H9 (cell line): Measurements from ENCODE around the gene MTMR12. TPM values are rescaled to one million over a fixed set of nuclear protein-coding genes. Genes with fewer than 3 reads are reported as not detected.

Experiments used
- DNase-seq: peaks from one replicate; pipeline ENCODE4 v3.0.0-alpha.2; 2017
- H2AFZ ChIP-seq: one replicate; pipeline ENCODE4 v1.6.1; 2013; ENCODE audit warnings: mild to moderate bottlenecking, low read length, control low read depth, moderate library complexity
- H2AK5ac ChIP-seq: 2 replicates; pipeline ENCODE4 v1.6.1; 2013; ENCODE audit warnings: low read length, control low read depth, mixed read lengths; ENCODE audit not compliant: insufficient read length
- H2BK120ac ChIP-seq: one replicate; pipeline ENCODE4 v1.6.1; 2013; ENCODE audit warnings: low read depth, mild to moderate bottlenecking, low read length, control low read depth, inconsistent platforms; ENCODE audit not compliant: poor library complexity, severe bottlenecking
- H2BK12ac ChIP-seq: 2 replicates; pipeline ENCODE4 v1.6.1; 2013; ENCODE audit warnings: low read length, control low read depth, mixed read lengths, low read depth; ENCODE audit not compliant: insufficient read length
- H2BK15ac ChIP-seq: 2 replicates; pipeline ENCODE4 v1.6.1; 2013; ENCODE audit warnings: low read depth, low read length, control low read depth
- H2BK20ac ChIP-seq: one replicate; pipeline ENCODE4 v1.6.1; 2013; ENCODE audit warnings: low read depth, mild to moderate bottlenecking, low read length, control low read depth, inconsistent platforms; ENCODE audit not compliant: poor library complexity, severe bottlenecking
- H2BK5ac ChIP-seq: 2 replicates; pipeline ENCODE4 v1.6.1; 2013; ENCODE audit warnings: low read length, control low read depth, mixed read lengths; ENCODE audit not compliant: insufficient read length
- H3K14ac ChIP-seq: 2 replicates; pipeline ENCODE4 v1.6.1; 2013; ENCODE audit warnings: low read length, control low read depth; ENCODE audit not compliant: insufficient read depth
- H3K18ac ChIP-seq: 2 replicates; pipeline ENCODE4 v1.6.1; 2013; ENCODE audit warnings: low read depth, mild to moderate bottlenecking, mixed read lengths, low read length, control low read depth; ENCODE audit not compliant: insufficient read length
- H3K23ac ChIP-seq: 2 replicates; pipeline ENCODE4 v1.6.1; 2013; ENCODE audit warnings: low read length, control low read depth, mixed read lengths, low read depth; ENCODE audit not compliant: insufficient read length
- H3K23me2 ChIP-seq: 2 replicates; pipeline ENCODE4 v1.6.1; 2013; ENCODE audit warnings: low read depth, mild to moderate bottlenecking, mixed read lengths, low read length, control low read depth; ENCODE audit not compliant: insufficient read length, poor library complexity, severe bottlenecking
- H3K27ac ChIP-seq: 2 replicates; pipeline ENCODE4 v1.5.1; 2013; ENCODE audit warnings: low read length, control low read depth, mixed read lengths, low read depth; ENCODE audit not compliant: insufficient read length
- H3K27me3 ChIP-seq: 2 replicates; pipeline ENCODE4 v1.6.1; 2013; ENCODE audit warnings: low read length, control low read depth, inconsistent platforms; ENCODE audit not compliant: insufficient read depth
- H3K4ac ChIP-seq: 2 replicates; pipeline ENCODE4 v1.6.1; 2013; ENCODE audit warnings: low read depth, mild to moderate bottlenecking, control low read depth, inconsistent platforms, low read length, moderate library complexity
- H3K4me1 ChIP-seq: 2 replicates; pipeline ENCODE4 v1.6.1; 2013; ENCODE audit warnings: low read length, control low read depth, inconsistent platforms; ENCODE audit not compliant: insufficient read depth
- H3K4me2 ChIP-seq: 2 replicates; pipeline ENCODE4 v1.6.1; 2013; ENCODE audit warnings: low read length, control low read depth, mixed read lengths; ENCODE audit not compliant: insufficient read length, insufficient read depth
- H3K56ac ChIP-seq: 2 replicates; pipeline ENCODE4 v1.6.1; 2013; ENCODE audit warnings: low read depth, mild to moderate bottlenecking, mixed read lengths, low read length, control low read depth; ENCODE audit not compliant: insufficient read length
- H3K79me1 ChIP-seq: 2 replicates; pipeline ENCODE4 v1.6.1; 2013; ENCODE audit warnings: low read depth, mild to moderate bottlenecking, moderate library complexity, low read length, control low read depth, inconsistent platforms; ENCODE audit not compliant: insufficient read depth, poor library complexity, severe bottlenecking
- H3K79me2 ChIP-seq: 2 replicates; pipeline ENCODE4 v1.6.1; 2013; ENCODE audit warnings: low read length, control low read depth, inconsistent platforms; ENCODE audit not compliant: insufficient read depth
- H3K9ac ChIP-seq: 2 replicates; pipeline ENCODE4 v1.6.1; 2013; ENCODE audit warnings: low read length, control low read depth, mixed read lengths; ENCODE audit not compliant: insufficient read length; ENCODE audit errors: extremely low read depth
- H3K9me3 ChIP-seq: one replicate; pipeline ENCODE4 v1.6.1; 2013; ENCODE audit warnings: low read depth, low read length, inconsistent platforms; ENCODE audit not compliant: control insufficient read depth
- H3T11ph ChIP-seq: one replicate; pipeline ENCODE4 v1.6.1; 2013; ENCODE audit warnings: mild to moderate bottlenecking, low read length, control low read depth, inconsistent platforms
- H4K20me1 ChIP-seq: one replicate; pipeline ENCODE4 v1.6.1; 2013; ENCODE audit not compliant: control insufficient read depth, insufficient read length, insufficient read depth
- H4K5ac ChIP-seq: 2 replicates; pipeline ENCODE4 v1.6.1; 2013; ENCODE audit warnings: low read depth, mild to moderate bottlenecking, mixed read lengths, low read length, control low read depth; ENCODE audit not compliant: insufficient read length
- H4K8ac ChIP-seq: replicated peaks from 2 replicates; pipeline ENCODE4 v1.6.1; 2013; ENCODE audit warnings: low read length, control low read depth, mixed read lengths, low read depth; ENCODE audit not compliant: insufficient read length
- H4K91ac ChIP-seq: 2 replicates; pipeline ENCODE4 v1.6.1; 2013; ENCODE audit warnings: low read depth, mild to moderate bottlenecking, moderate library complexity, mixed read lengths, low read length, control low read depth; ENCODE audit not compliant: insufficient read length
- H3K27ac Mint-ChIP-seq, 3 experiments: 2 replicates in 2 of 3; 3 replicates in 1 of 3; pipeline ENCODE4 v1.8.0; 2020 to 2021; ENCODE audit warnings: mixed read lengths in 3 of 3, mild to moderate bottlenecking in 1 of 3, moderate library complexity in 1 of 3
- H3K27me3 Mint-ChIP-seq: 2 replicates; pipeline ENCODE4 v1.8.0; 2021; ENCODE audit warnings: low read depth, mild to moderate bottlenecking, moderate library complexity, mixed read lengths
- H3K36me3 Mint-ChIP-seq, 3 experiments: 2 replicates in 2 of 3; 3 replicates in 1 of 3; pipeline ENCODE4 v1.8.0; 2020 to 2021; ENCODE audit warnings: low read depth in 3 of 3, mixed read lengths in 3 of 3; ENCODE audit not compliant: insufficient read depth in 1 of 3
- H3K4me1 Mint-ChIP-seq, 2 experiments: 2 replicates each; pipeline ENCODE4 v1.8.0; 2020; ENCODE audit warnings: mixed read lengths in 2 of 2
- H3K4me3 Mint-ChIP-seq, 2 experiments: 2 replicates in 1 of 2; 3 replicates in 1 of 2; pipeline ENCODE4 v1.8.0; 2020 to 2021; ENCODE audit warnings: mild to moderate bottlenecking in 2 of 2, mixed read lengths in 2 of 2, moderate library complexity in 1 of 2
- H3K9me3 Mint-ChIP-seq, 2 experiments: 2 replicates in 1 of 2; 3 replicates in 1 of 2; pipeline ENCODE4 v1.8.0; 2020; ENCODE audit warnings: mild to moderate bottlenecking in 2 of 2, mixed read lengths in 2 of 2, moderate library complexity in 1 of 2
- WGBS: extraction: QIAGEN DNeasy Blood & Tissue Kit; methylation state at CpG from one replicate; pipeline ENCODE4 v1.1.7; 2013; ENCODE audit warnings: missing lambda C conversion rate, low lambda C conversion rate, mixed read lengths; ENCODE audit not compliant: insufficient read length; ENCODE audit errors: extremely low coverage; 5-methylcytosine and 5-hydroxymethylcytosine counted together
- total RNA-seq: library from RNA; stranded (reverse); gene quantifications from 2 replicates; pipeline ENCODE4 v1.2.1, GENCODE V29; 2021
- TF ChIP-seq, protein P1 (sequence below): fragments of 200-600 bp; sonication (generic); conservative IDR thresholded peaks from 3 replicates; pipeline ENCODE4 v1.8.0; 2021; ENCODE audit warnings: antibody characterized with exemption, mild to moderate bottlenecking

The MTMR12 gene
- total RNA-seq, 1 experiment from 2014 or later: 39.3 TPM

DNA sequence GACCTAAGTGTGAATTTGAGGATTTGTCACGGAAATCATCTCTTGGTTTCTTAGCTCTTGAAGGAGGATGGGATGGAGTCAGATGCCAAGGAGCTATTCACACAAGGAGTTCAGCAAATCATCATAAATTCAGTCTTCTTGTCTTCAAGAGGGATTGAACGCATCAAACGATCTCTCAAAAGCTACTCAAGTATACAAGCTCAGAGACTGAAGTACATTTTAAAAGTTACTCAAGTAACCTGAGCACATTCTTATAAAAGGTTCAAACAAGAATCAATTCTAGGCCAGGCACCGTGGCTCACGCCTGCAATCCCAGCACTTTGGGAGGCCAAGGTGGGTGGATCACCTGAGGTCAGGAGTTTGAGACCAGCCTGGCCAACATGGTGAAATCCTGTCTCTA is 117.5 kb downstream of the MTMR12 start:
- Histone ChIP-seq H3K27ac (no peak overlapping the region), H2BK120ac (no peak overlapping the region), H3K56ac (no peak overlapping the region), H3K79me2 (no peaks in the 10 kb centered on the region), H4K8ac (no peak overlapping the region), H3K23ac (no peak overlapping the region), H2BK15ac (no peak overlapping the region), H3K9me3 (no peaks in the 10 kb centered on the region), H3K18ac (no peak overlapping the region), H3T11ph (no peak overlapping the region), H2AFZ (no peak overlapping the region), H3K27me3 (no peaks in the 10 kb centered on the region), H2BK12ac (no peak overlapping the region), H4K20me1 (no peaks in the 10 kb centered on the region), H2BK20ac (no peak overlapping the region), H2BK5ac (no peak overlapping the region), H3K9ac (no peak overlapping the region), H3K14ac (no peak overlapping the region), H4K91ac (no peak overlapping the region), H3K4me2 (no peak overlapping the region), H3K4me1 (no peaks in the 10 kb centered on the region), H3K4ac (no peak overlapping the region), H3K23me2 (no peaks in the 10 kb centered on the region), H4K5ac (no peak overlapping the region), H3K79me1 (no peaks in the 10 kb centered on the region), H2AK5ac (no peak overlapping the region)
- Mint-ChIP-seq H3K27ac (no peak overlapping the region), H3K36me3 (peaks cover 0 to 1% (median under 1%) of the 10 kb centered on the region in 3 experiments; a peak in 2 of 7 replicates), H3K27me3 (no peaks in the 10 kb centered on the region; the same call in 1 of the 2 replicates), H3K4me3 (no peak overlapping the region), H3K4me1 (no peaks in the 10 kb centered on the region), H3K9me3 (no peaks in the 10 kb centered on the region)
- TF ChIP-seq, protein P1, sequence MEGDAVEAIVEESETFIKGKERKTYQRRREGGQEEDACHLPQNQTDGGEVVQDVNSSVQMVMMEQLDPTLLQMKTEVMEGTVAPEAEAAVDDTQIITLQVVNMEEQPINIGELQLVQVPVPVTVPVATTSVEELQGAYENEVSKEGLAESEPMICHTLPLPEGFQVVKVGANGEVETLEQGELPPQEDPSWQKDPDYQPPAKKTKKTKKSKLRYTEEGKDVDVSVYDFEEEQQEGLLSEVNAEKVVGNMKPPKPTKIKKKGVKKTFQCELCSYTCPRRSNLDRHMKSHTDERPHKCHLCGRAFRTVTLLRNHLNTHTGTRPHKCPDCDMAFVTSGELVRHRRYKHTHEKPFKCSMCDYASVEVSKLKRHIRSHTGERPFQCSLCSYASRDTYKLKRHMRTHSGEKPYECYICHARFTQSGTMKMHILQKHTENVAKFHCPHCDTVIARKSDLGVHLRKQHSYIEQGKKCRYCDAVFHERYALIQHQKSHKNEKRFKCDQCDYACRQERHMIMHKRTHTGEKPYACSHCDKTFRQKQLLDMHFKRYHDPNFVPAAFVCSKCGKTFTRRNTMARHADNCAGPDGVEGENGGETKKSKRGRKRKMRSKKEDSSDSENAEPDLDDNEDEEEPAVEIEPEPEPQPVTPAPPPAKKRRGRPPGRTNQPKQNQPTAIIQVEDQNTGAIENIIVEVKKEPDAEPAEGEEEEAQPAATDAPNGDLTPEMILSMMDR: no peak
- no CpG with 5 or more reads among the region's 5 CpGs for WGBS
- no peak for DNase-seq
